ENCODE data around the gene LTBP2.

The LTBP2 gene

DNA sequence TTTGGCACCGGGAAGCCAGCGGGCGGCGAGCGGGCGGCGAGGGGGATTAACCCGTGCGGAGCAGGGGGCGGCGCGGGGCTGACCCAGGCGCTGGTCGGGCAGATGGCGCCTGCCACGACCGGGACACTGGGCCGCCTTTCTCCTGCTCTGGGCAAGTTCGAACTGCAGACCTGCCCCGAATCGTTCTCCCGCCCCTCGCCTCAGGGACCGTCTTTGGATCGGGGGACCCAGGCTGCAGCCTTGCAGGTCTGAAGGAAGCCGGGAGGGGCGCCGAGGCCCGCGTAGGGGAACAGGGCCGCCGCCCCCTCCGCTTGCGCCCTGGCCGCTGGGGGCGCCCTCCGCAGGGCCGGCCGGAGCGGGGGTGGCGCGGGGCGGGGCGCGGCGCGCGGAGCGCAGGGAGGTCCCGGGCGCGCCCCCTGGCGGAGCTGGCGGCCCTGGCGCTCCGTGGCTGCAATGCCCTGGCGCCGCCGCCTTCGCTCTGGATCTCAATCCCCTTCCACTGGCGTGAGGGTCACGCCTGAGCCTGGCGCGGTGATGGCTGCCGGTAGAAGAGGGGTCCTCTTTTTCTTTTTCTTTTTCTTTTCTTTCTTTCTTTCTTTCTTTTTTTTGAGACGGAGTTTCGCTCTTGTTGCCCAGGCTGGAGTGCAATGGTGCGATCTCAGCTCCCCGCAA is 449 bp upstream of the LTBP2 start:
- DNase-seq (ENCODE audit: low read depth): peak; percentile 76

DNA sequence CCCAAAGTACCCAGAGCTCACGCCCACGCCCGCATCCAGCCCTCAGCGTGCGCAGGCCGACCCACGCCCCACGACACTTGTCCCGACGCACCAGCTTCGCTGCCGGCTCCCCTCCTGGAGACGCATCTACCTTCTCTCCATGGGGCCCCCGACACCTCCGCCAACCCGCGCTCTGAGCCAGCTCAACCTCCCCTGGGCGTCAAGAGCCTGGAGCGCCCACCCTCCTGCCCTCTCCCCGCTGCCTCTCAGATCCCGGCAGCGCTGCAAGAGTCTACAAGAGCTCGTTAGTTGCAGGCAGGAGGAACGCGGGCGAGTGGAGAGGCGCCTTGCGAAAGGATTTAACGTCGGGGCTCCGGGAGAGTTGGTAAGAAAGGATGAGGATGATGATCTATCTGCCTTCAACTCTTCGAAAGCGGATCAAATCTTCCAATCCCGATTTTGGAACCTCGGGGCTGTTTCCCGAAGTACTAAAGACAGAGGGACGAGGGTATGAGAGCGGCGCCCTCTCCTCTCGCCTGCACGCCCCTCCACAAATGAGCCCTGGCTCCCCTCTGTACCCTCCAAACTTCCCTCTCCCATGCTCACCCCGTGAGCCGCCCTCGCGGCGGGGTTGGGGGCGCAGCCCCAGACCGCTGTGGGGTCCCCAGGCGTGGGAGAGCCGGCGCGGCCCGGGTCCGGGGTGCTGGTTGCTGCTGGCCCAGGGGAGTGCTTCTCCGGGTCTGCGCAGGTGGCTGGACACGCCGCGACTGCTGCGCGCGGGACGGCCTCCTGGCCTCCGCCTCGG is 979 bp downstream of the LTBP2 start:
- DNase-seq (ENCODE audit: low read depth): no peak

DNA sequence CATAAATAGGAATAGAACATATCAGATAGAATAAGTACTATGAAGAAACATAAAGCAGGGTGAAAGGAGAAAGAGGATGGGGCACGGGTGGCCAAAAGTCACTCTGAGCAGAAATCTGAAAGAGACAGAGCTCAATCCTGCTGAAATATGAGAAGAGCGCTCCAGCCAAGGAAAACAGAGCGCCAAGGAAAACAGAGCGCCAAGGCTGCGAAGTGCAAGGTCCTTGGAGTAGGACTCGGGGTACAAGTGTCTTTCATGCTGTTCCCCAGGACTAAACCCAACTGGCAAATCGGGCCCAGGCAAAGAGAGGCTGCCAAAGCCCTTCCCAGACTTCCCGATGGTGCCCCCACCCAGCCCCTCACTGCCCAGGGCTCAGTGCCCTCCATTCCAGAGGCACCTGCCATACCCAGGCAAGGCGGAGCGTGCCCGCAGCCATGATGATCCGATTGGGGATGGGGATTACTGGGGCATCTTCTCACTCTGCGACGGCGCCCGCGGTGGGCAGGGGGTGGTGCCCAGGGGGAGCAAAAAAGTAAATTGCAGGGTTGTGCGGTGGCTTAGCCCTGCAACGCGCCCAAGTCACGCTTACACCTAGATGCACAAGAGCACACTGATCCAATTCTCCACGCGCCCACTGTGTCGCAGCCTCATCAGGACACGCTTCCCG is 1.7 kb downstream of the LTBP2 start:
- no peak for DNase-seq (ENCODE audit: low read depth)

DNA sequence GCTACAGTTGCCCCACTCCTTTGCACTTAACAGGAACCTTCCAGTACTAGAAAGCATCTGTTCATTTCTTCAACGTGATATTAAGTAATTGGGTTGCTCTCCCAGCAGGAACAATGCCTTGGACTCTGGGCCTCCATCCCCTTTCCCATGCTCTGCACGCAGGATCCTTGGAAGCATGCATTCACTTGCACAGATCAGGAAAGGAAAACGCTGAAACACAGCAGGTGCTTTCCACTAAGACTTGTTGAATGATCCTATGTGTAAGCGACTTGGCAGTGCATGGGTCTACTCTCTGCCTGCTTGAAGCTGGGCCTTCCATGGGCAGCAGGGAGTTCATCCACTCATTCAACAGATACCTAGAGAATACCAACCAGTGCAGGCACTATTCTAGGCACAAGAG is 2.3 kb downstream of the LTBP2 start:
- DNase-seq (ENCODE audit: low read depth): no peak

DNA sequence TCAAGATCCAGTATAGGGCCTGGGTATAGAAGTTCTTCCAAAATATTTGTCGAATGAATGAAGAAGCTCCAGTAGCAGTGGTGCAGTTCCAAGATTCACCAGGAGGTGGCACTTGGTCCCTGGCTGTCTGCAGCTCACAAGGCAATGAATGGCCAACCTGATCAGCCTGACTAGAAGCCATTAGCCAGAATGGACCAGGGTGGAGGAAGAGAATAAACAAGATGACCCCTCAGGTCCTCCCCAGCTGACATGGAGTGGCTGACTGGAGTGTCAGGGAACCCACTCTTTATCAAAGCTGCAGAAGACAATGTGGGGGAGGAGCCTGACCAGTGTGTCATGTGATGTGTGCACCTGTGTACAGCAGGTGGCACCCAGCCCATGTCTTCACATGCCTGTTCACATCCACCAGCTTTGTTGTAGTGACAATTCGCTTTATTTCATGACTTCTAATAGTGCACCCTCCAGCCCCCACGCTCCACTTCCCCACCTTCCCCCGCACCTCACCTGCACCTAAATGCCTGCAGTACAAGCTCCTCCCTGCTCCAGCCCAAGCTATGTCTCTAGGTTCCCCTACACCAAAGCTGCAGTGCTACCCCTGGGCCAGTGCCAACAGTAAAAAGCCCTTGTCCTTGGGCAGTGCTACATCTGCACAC is 3.0 kb downstream of the LTBP2 start:
- DNase-seq (ENCODE audit: low read depth): peak; percentile 71

DNA sequence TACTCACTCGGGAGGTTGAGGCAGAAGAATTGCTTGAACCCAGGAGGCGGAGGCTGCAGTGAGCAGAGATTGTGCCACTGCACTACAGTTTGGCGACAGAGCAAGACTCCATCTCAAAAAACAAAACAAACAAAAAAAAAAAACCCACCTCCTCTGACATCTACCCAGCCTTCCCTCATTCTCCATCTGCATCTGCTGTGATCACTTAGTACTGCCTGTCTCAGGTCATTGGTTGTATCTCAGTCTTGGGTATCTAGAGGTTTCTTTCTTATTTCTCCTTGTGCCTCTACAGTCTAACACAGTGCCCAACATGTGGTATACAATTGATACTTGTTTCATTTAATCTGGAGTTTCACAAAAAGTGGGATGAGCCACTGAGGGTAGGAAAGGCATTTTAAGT is 5.3 kb downstream of the LTBP2 start:
- no peak for DNase-seq (ENCODE audit: low read depth)

DNA sequence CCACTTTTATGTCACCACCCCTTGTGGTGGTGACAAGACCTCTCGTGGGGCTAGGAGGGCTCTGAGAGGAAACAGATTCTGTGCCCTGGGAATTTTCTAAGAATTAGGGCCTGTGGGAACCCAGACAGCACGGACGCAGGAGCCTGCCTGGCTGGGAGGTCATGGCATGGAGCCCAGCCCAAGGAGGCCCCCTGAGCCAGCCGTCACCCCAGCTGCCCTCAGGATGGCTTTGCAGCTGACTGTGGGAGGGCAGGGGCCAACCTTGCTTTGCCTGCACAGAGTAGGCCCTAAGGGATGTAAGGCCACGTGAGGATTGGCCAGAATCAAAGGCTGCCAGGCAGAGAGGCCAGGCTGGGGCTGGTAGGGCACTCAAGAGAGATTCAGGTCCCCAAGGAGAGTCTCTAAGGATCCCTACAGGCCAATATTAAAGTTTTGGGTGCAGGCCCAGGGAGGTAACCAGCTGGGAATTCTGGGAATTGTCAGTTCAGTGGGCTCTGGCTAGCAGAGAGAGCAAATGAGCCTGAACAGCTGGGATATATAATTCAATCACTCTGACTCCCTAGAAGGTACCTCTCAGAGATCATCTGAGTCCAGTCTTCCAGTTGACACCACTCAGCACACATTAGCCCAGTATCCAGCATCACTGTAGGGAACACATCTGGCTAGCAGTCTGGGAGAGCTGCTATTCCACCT is 6.4 kb downstream of the LTBP2 start:
- DNase-seq (ENCODE audit: low read depth): no peak

DNA sequence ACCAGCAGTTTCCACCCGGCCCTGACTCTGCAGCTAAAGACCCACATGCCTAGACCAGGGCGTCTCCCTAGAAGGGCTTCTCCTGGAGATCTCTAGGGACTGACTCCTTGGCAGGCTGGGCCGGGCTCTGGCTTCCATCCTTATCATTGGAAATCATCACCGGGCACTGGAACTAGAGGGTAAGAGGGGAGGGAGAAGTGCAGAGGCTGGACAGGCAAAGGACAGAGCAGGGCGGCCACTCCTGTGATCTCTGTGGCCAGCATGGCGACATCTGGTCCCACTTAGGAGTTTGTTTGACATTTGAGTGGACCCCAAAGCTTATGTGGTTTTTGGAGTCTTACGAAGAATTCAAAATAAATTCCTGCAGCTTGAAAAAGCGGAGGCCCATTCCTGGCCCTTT is 7.1 kb downstream of the LTBP2 start:
- DNase-seq (ENCODE audit: low read depth): no peak

DNA sequence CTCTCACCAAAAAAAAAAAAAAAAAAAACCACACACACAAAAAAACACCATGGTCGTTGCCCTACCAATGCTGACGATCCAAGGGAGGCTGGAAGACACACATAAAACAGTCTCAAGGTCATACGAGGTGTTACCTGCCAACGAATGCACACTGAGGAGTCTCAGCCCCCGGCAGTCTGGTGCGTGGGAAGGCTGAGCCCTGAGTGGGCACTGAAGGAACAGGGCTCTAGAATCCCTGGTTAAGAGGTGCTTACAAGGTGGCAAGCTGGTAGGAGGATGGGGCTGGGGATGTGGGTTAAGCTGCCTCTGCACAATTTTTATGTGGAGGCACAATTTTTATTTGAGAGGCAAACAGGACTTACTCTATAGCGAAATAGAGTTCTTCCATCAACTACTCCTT is 7.9 kb downstream of the LTBP2 start:
- no peak for DNase-seq (ENCODE audit: low read depth)

DNA sequence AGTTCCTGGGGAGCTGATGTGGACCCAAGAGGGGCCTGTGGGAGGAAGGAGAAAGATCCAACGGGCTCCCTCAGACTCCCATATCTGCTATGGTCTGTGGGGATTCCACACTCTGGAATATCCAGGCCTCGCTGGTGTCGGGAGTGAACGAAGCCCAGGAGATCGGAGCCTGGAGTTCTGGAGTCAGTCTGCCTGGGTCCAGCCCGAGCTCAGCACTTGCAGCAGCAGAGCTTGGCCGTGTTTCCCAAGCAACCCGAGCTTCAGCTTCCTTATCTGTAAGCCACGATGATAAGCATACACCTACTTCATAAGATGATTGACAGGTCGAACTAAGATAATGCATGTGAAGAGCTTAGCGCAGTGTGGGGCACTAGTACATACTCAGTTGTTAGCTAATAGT is 10.1 kb downstream of the LTBP2 start:
- DNase-seq (ENCODE audit: low read depth): no peak

GRCh38 chr14:74599946-74600345 is 12.1 kb downstream of the LTBP2 start:
- no peak for DNase-seq (ENCODE audit: low read depth)

DNA sequence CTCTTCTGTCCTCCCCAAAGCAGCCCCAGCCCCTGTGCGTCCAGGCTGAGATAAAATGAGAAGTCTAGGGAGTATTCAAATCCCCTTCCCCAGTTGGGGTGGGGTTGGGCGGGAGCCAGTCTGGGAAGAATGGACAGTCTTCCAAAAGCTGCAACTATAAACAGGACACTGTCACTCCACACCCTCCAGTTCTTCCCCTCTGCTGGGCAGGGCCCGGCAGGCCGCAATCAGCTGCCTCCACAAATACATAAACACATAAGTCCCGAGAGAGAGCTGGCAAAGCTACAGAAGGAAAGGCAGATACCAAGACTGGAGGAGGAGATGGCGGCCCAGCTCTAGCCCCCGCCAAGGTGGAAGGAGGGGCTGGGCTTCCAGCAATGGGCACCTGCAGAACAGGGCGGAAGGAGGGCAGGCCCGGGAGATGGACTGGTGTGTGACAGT is 12.7 kb downstream of the LTBP2 start:
- DNase-seq (ENCODE audit: low read depth): no peak

DNA sequence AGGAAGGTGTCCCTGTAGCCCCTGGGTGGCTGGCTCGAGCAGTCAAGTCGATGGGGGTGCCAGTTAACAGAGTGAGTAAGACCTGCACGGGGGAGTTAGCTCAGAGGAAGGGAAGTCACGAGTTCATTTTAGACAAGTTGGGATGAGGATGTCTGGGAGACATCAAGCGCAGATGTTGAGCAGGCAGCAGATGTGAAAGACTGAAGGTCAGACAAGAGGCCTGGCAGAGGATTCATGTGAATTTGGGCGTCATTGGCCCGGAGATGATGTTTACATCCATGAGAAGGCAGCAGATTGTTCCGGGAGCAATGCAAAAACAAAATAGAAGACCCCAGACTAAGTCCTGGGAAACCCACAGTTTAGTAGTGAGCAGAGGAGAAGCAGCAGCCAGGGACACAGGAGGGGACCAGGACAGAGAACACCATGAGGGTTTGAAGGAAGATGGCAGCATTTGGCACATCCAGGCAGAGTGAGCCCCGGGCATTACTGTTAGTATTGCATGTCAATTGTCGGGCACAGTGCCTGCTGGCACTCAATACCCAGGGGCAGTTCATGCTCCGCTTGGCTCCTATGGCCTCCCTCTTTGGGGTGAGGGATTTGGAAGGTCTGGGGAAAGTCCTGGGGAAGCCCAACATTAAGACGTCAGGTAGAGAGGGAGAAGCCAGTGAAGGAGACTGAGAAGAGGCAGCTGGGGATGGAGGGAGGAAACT is 15.1 kb downstream of the LTBP2 start:
- DNase-seq (ENCODE audit: low read depth): no peak

GRCh38 chr14:74595006-74595735 is 16.9 kb downstream of the LTBP2 start:
- DNase-seq (ENCODE audit: low read depth): no peak

DNA sequence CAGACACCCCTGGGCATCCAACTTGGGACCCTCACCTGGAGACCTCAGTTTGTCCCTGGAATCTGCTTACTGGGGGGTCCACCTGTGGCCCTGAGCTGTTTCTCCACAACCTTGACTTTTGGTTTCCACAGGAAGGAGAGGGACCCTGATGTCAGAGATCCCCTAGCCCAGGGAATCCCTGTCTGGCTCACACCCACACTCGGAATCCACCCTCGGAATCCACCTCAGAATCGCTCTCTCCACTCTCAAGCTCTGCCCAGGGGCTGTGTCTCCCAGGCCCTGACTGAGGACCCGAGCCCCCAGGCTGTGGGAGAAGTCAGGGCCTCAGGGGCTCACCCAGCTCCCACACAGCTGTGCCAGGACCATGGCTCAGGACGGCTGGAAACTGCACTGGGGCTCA is 17.4 kb downstream of the LTBP2 start:
- no peak for DNase-seq (ENCODE audit: low read depth)

GRCh38 chr14:74594029-74594428 is 18.0 kb downstream of the LTBP2 start:
- no peak for DNase-seq (ENCODE audit: low read depth)

- DNase-seq (ENCODE audit: low read depth): no peak
These were observed 18.6 kb downstream of the LTBP2 start for GRCh38 chr14:74593241-74593953.

GRCh38 chr14:74592476-74593201 is 19.4 kb downstream of the LTBP2 start:
- DNase-seq (ENCODE audit: low read depth): no peak

- no peak for DNase-seq (ENCODE audit: low read depth)
These were observed 20.1 kb downstream of the LTBP2 start for GRCh38 chr14:74591899-74592298.

All from activated T-helper 9 cell treated with anti-CD3 and anti-CD28 coated beads, Interleukin-2, amount 50 U/mL, for 16 hours (primary cell).